MCF 10A (cell line): ENCODE results near the gene SPOCD1. TPM values are rescaled to one million over a fixed set of nuclear protein-coding genes. Genes with fewer than 3 reads are reported as not detected.

Experiments
- BruUV-seq: library from RNA; stranded (reverse); fragments of 400-500 nt; replicated peaks from 2 replicates; lab custom pipeline; 2021; lab: Mats Ljungman, UMichigan
- CTCF ChIA-PET: fragments of 300-600 bp; sonication (Branson Sonifier 250); formaldehyde crosslinking; extraction: SDS; loops from one replicate; lab custom pipeline; 2021; ENCODE audit warnings: antibody characterized with exemption, inconsistent platforms; lab: Yijun Ruan, JAX
- POLR2A ChIA-PET: fragments of 300-600, 350-650 bp; sonication (Branson Sonifier 250); formaldehyde crosslinking; extraction: SDS; loops from one replicate; lab custom pipeline; 2020; ENCODE audit warnings: antibody characterized with exemption, inconsistent platforms; lab: Yijun Ruan, JAX
- DNase-seq: peaks from one replicate; pipeline ENCODE4 v3.0.0-alpha.2; 2018; ENCODE audit not compliant: unreplicated experiment
- H3K27ac Mint-ChIP-seq: one replicate; pipeline ENCODE4 v1.8.0; 2022; ENCODE audit warnings: mild to moderate bottlenecking, low read depth, mixed read lengths; ENCODE audit not compliant: unreplicated experiment
- H3K27me3 Mint-ChIP-seq: one replicate; pipeline ENCODE4 v1.8.0; 2022; ENCODE audit warnings: mixed read lengths; ENCODE audit not compliant: insufficient read depth, unreplicated experiment
- H3K36me3 Mint-ChIP-seq: one replicate; pipeline ENCODE4 v1.8.0; 2022; ENCODE audit warnings: mild to moderate bottlenecking, moderate library complexity, mixed read lengths; ENCODE audit not compliant: insufficient read depth, unreplicated experiment
- H3K4me1 Mint-ChIP-seq: one replicate; pipeline ENCODE4 v1.8.0; 2022; ENCODE audit warnings: mixed read lengths; ENCODE audit not compliant: insufficient read depth, unreplicated experiment
- H3K4me3 Mint-ChIP-seq: one replicate; pipeline ENCODE4 v1.8.0; 2022; ENCODE audit warnings: mild to moderate bottlenecking, moderate library complexity, mixed read lengths; ENCODE audit not compliant: unreplicated experiment
- H3K9me3 Mint-ChIP-seq: one replicate; pipeline ENCODE4 v1.8.0; 2022; ENCODE audit warnings: mixed read lengths; ENCODE audit not compliant: unreplicated experiment
- CTCF ChIP-seq: fragments of 200-600 bp; IDR thresholded peaks from one replicate; pipeline ENCODE4 v1.8.0; 2022; ENCODE audit warnings: antibody characterized with exemption, mild to moderate bottlenecking; ENCODE audit not compliant: unreplicated experiment
- intact Hi-C: fragments of 100-400 bp; cut with micrococcal nuclease; formaldehyde crosslinking; loops from 2 replicates; pipeline ENCODE4 v1.14.1; 2022
- total RNA-seq: library from RNA; stranded (reverse); gene quantifications from 2 replicates; pipeline ENCODE4 v1.2.3, GENCODE V29; 2022

Gene SPOCD1
- total RNA-seq, 1 experiment from 2014 or later: 0.47 TPM

- Mint-ChIP-seq H3K27ac (no peak overlapping the region), H3K27me3 (no peaks in the 10 kb centered on the region), H3K4me1 (peaks cover 5% of the 10 kb centered on the region), H3K4me3 (no peak overlapping the region), H3K9me3 (no peaks in the 10 kb centered on the region), H3K36me3 (no peaks in the 10 kb centered on the region)
- TF ChIP-seq CTCF: no peak
- BruUV-seq: no TSS peak
- CTCF ChIA-PET: interaction anchor here (0.6 kb wide), 1 partner anchor 93 kb away, joined by 3 read pairs; no protein-coding TSS in a partner anchor
- POLR2A ChIA-PET: interaction anchor here (1.0 kb wide), 1 partner anchor 152 kb away, joined by 3 read pairs; no protein-coding TSS in a partner anchor
- no peak for DNase-seq
- intact Hi-C loops: no loop called here
Measured at GRCh38 chr1:31782421-31783410, 33.1 kb downstream of the SPOCD1 start.

- ChIA-PET POLR2A (no interaction called here), CTCF (interaction anchor here (0.6 to 1.1 kb wide), 3 partner anchors 19 to 157 kb away, joined by 3 read pairs; no protein-coding TSS in a partner anchor)
- BruUV-seq: no TSS peak
- no peak for TF ChIP-seq CTCF
- Mint-ChIP-seq H3K27me3 (no peaks in the 10 kb centered on the region), H3K27ac (no peak overlapping the region), H3K4me3 (no peak overlapping the region), H3K36me3 (no peaks in the 10 kb centered on the region), H3K9me3 (no peaks in the 10 kb centered on the region), H3K4me1 (no peaks in the 10 kb centered on the region)
- intact Hi-C loops: no loop called here
- no peak for DNase-seq
Measured at GRCh38 chr1:31781756-31782371, 34.0 kb downstream of the SPOCD1 start.

GRCh38 chr1:31781138-31781755 lies 34.6 kb downstream of the SPOCD1 start:
- CTCF ChIA-PET: interaction anchor here (0.6 to 1.1 kb wide), 2 partner anchors 19 to 158 kb away, joined by 3 read pairs; no protein-coding TSS in a partner anchor
- no peak overlapping the region for H3K4me3 Mint-ChIP-seq
- BruUV-seq: no TSS peak
- no peaks in the 10 kb centered on the region for H3K4me1 Mint-ChIP-seq
- no peaks in the 10 kb centered on the region for H3K9me3 Mint-ChIP-seq
- intact Hi-C loops: no loop called here
- POLR2A ChIA-PET: no interaction called here
- H3K27ac Mint-ChIP-seq: no peak overlapping the region
- H3K27me3 Mint-ChIP-seq: no peaks in the 10 kb centered on the region
- no peak for DNase-seq
- H3K36me3 Mint-ChIP-seq: no peaks in the 10 kb centered on the region
- no peak for TF ChIP-seq CTCF
